ENCODE data around the gene NABP1. TPM values are rescaled to one million over a fixed set of nuclear protein-coding genes. Genes with fewer than 3 reads are reported as not detected.

The NABP1 gene
- total RNA-seq, 2 experiments from 2014 or later = 16.7 to 42.5 TPM

- no TSS peak for BruUV-seq (replicated peaks)
- Histone ChIP-seq H4K20me1 (ENCODE audit: insufficient read depth, low read length) (no peaks in the 10 kb centered on the region), H3K9me2 (ENCODE audit: insufficient read depth, low read length) (no peaks in the 10 kb centered on the region), H3K4me2 (ENCODE audit: low read length) (no peak overlapping the region), H3K9me3 (ENCODE audit: low read length) (no peaks in the 10 kb centered on the region), H3K27ac (ENCODE audit: low read depth, low read length, poor library complexity, severe bottlenecking) (no peak overlapping the region), H3K36me3 (ENCODE audit: insufficient read depth, low read length) (no peaks in the 10 kb centered on the region), H3K79me2 (ENCODE audit: insufficient read depth, low read depth, low read length) (no peaks in the 10 kb centered on the region), H3K4me1 (ENCODE audit: insufficient read depth, low read length, poor library complexity, severe bottlenecking) (no peaks in the 10 kb centered on the region), H2AFZ (ENCODE audit: low read length) (no peak overlapping the region), H3K4me3 (ENCODE audit: low read depth, low read length, poor library complexity, severe bottlenecking) (no peak overlapping the region)
- DNase-seq (ENCODE audit: low spot score) = no peak
- intact Hi-C loops (cut with micrococcal nuclease; ENCODE audit: unreplicated experiment) = no loop called here
- ChIA-PET CTCF (ENCODE audit: unreplicated experiment) (no interaction called here), POLR2A (interaction anchor here (0.7 kb wide), 1 partner anchor 30 kb away, joined by 3 read pairs; no protein-coding TSS in a partner anchor)
- TF ChIP-seq EZH2phosphoT487 (IDR thresholded peaks at IDR 0.05; ENCODE audit: borderline replicate concordance, low read depth, low read length) = no peak
- TF ChIP-seq, protein P1, sequence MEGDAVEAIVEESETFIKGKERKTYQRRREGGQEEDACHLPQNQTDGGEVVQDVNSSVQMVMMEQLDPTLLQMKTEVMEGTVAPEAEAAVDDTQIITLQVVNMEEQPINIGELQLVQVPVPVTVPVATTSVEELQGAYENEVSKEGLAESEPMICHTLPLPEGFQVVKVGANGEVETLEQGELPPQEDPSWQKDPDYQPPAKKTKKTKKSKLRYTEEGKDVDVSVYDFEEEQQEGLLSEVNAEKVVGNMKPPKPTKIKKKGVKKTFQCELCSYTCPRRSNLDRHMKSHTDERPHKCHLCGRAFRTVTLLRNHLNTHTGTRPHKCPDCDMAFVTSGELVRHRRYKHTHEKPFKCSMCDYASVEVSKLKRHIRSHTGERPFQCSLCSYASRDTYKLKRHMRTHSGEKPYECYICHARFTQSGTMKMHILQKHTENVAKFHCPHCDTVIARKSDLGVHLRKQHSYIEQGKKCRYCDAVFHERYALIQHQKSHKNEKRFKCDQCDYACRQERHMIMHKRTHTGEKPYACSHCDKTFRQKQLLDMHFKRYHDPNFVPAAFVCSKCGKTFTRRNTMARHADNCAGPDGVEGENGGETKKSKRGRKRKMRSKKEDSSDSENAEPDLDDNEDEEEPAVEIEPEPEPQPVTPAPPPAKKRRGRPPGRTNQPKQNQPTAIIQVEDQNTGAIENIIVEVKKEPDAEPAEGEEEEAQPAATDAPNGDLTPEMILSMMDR (conservative IDR thresholded peaks at IDR 0.05; ENCODE audit: low read length) = no peak
These were observed 32.5 kb downstream of the NABP1 start for GRCh38 chr2:191710411-191710900.

DNA sequence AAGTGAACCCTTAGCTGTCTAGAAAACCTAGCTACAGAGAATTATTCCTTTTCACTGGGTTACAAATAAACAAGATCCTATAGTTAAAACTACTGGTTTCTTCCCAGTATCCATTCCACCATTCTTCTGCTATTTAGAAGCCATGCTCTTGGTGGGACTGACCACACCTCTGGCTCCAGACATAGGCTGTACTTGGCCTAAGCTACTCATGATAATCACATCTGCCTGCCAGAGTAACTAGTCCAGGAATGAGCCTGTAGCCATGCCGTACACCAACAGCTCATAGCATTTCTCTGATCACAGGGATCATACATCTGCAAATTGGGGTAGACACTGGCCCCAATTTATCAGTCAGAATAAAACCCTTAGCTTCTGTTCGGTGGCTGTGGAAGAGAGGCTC lies 33.7 kb downstream of the NABP1 start:
- ChIA-PET POLR2A (interaction anchor here (0.9 to 1.3 kb wide), 2 partner anchors 15 to 47 kb away, joined by 3 read pairs; no protein-coding TSS in a partner anchor), CTCF (ENCODE audit: unreplicated experiment) (no interaction called here)
- H3K4me2 ChIP-seq (ENCODE audit: low read length) = no peak overlapping the region
- H3K4me3 ChIP-seq (ENCODE audit: low read depth, low read length, poor library complexity, severe bottlenecking) = no peak overlapping the region
- DNase-seq (ENCODE audit: low spot score) = no peak
- intact Hi-C loops (cut with micrococcal nuclease; ENCODE audit: unreplicated experiment) = no loop called here
- no peak overlapping the region for H3K27ac ChIP-seq (ENCODE audit: low read depth, low read length, poor library complexity, severe bottlenecking)
- H3K9me3 ChIP-seq (ENCODE audit: low read length) = no peaks in the 10 kb centered on the region
- no peaks in the 10 kb centered on the region for H4K20me1 ChIP-seq (ENCODE audit: insufficient read depth, low read length)
- H2AFZ ChIP-seq (ENCODE audit: low read length) = no peak overlapping the region
- no peaks in the 10 kb centered on the region for H3K79me2 ChIP-seq (ENCODE audit: insufficient read depth, low read depth, low read length)
- no TSS peak for BruUV-seq (replicated peaks)
- H3K36me3 ChIP-seq (ENCODE audit: insufficient read depth, low read length) = no peaks in the 10 kb centered on the region
- no peaks in the 10 kb centered on the region for H3K9me2 ChIP-seq (ENCODE audit: insufficient read depth, low read length)
- no peaks in the 10 kb centered on the region for H3K4me1 ChIP-seq (ENCODE audit: insufficient read depth, low read length, poor library complexity, severe bottlenecking)
- no peak for TF ChIP-seq EZH2phosphoT487 (IDR thresholded peaks at IDR 0.05; ENCODE audit: borderline replicate concordance, low read depth, low read length)
- TF ChIP-seq, protein P1 (conservative IDR thresholded peaks at IDR 0.05; ENCODE audit: low read length) = no peak

GRCh38 chr2:191713837-191714236 lies 35.9 kb downstream of the NABP1 start:
- no peak overlapping the region for H3K27ac ChIP-seq (ENCODE audit: low read depth, low read length, poor library complexity, severe bottlenecking)
- TF ChIP-seq, protein P1 (conservative IDR thresholded peaks at IDR 0.05; ENCODE audit: low read length) = peak; percentile 39; the same call in 1 of the 2 replicates
- no peak for TF ChIP-seq EZH2phosphoT487 (IDR thresholded peaks at IDR 0.05; ENCODE audit: borderline replicate concordance, low read depth, low read length)
- H3K36me3 ChIP-seq (ENCODE audit: insufficient read depth, low read length) = no peaks in the 10 kb centered on the region
- no peak overlapping the region for H3K4me2 ChIP-seq (ENCODE audit: low read length)
- ChIA-PET POLR2A (no interaction called here), CTCF (ENCODE audit: unreplicated experiment) (no interaction called here)
- intact Hi-C loops (cut with micrococcal nuclease; ENCODE audit: unreplicated experiment) = no loop called here
- no peaks in the 10 kb centered on the region for H3K79me2 ChIP-seq (ENCODE audit: insufficient read depth, low read depth, low read length)
- no peaks in the 10 kb centered on the region for H3K9me3 ChIP-seq (ENCODE audit: low read length)
- no peak overlapping the region for H2AFZ ChIP-seq (ENCODE audit: low read length)
- no peaks in the 10 kb centered on the region for H3K4me1 ChIP-seq (ENCODE audit: insufficient read depth, low read length, poor library complexity, severe bottlenecking)
- no peak for DNase-seq (ENCODE audit: low spot score)
- no peaks in the 10 kb centered on the region for H3K9me2 ChIP-seq (ENCODE audit: insufficient read depth, low read length)
- H3K4me3 ChIP-seq (ENCODE audit: low read depth, low read length, poor library complexity, severe bottlenecking) = no peak overlapping the region
- no TSS peak for BruUV-seq (replicated peaks)
- no peaks in the 10 kb centered on the region for H4K20me1 ChIP-seq (ENCODE audit: insufficient read depth, low read length)
